ENCODE data around the gene RBCK1.
A peak's percentile ranks its signal among the peaks of the same experiment; 100 is the strongest.
"Not testable (repeated sequence)": the region's sequence is repeated elsewhere in the genome, so short reads cannot be mapped to it uniquely, and the experiment has no call there.

RBCK1 gene

GRCh38 chr20:475463-476357, 67.6 kb downstream of the RBCK1 start:
- Histone ChIP-seq H3K27me3 (ENCODE audit: insufficient read depth, poor library complexity, severe bottlenecking) (no peaks in the 10 kb centered on the region), H3K9me3 (ENCODE audit: severe bottlenecking) (peaks cover 2% of the 10 kb centered on the region), H3K4me3 (ENCODE audit: severe bottlenecking) (no peak overlapping the region), H3K27ac (ENCODE audit: poor library complexity, severe bottlenecking) (no peak overlapping the region), H3K4me1 (ENCODE audit: insufficient read depth, poor library complexity, severe bottlenecking) (no peaks in the 10 kb centered on the region), H3K36me3 (ENCODE audit: low read depth) (peaks cover 36% of the 10 kb centered on the region)
- DNase-seq (ENCODE audit: low spot score) (no peak), ATAC-seq (ENCODE audit: low read depth) (no peak)
- TF ChIP-seq CTCF (IDR thresholded peaks at IDR 0.05; ENCODE audit: poor library complexity, severe bottlenecking), result no peak

- ATAC-seq (ENCODE audit: low read depth), result peak; percentile 52; the same call in 2 of the 3 replicates
Observed at GRCh38 chr20:476561-477249, 68.6 kb downstream of the RBCK1 start.

GRCh38 chr20:478010-478948, 70.2 kb downstream of the RBCK1 start:
- Histone ChIP-seq H3K4me3 (ENCODE audit: severe bottlenecking) (no peak overlapping the region), H3K9me3 (ENCODE audit: severe bottlenecking) (no peaks in the 10 kb centered on the region), H3K27me3 (ENCODE audit: insufficient read depth, poor library complexity, severe bottlenecking) (no peaks in the 10 kb centered on the region), H3K36me3 (ENCODE audit: low read depth) (peaks cover 57% of the 10 kb centered on the region), H3K4me1 (ENCODE audit: insufficient read depth, poor library complexity, severe bottlenecking) (no peaks in the 10 kb centered on the region), H3K27ac (ENCODE audit: poor library complexity, severe bottlenecking) (no peak overlapping the region)
- no peak for TF ChIP-seq CTCF (IDR thresholded peaks at IDR 0.05; ENCODE audit: poor library complexity, severe bottlenecking)
- DNase-seq (ENCODE audit: low spot score) (no peak), ATAC-seq (ENCODE audit: low read depth) (no peak)

More at GRCh38 chr20:476561-477249, 68.6 kb downstream of the RBCK1 start:
- DNase-seq (ENCODE audit: low spot score); H3K27ac ChIP-seq (ENCODE audit: poor library complexity, severe bottlenecking); H3K27me3 ChIP-seq (ENCODE audit: insufficient read depth, poor library complexity, severe bottlenecking); H3K4me3 ChIP-seq (ENCODE audit: severe bottlenecking); H3K9me3 ChIP-seq (ENCODE audit: severe bottlenecking); H3K4me1 ChIP-seq (ENCODE audit: insufficient read depth, poor library complexity, severe bottlenecking): not testable (repeated sequence)
- H3K36me3 ChIP-seq (ENCODE audit: low read depth), result peaks cover 41% of the 10 kb centered on the region

GRCh38 chr20:478949-479429, 70.9 kb downstream of the RBCK1 start:
- Histone ChIP-seq H3K27ac (ENCODE audit: poor library complexity, severe bottlenecking) (no peak overlapping the region), H3K36me3 (ENCODE audit: low read depth) (peaks cover 64% of the 10 kb centered on the region), H3K4me3 (ENCODE audit: severe bottlenecking) (no peak overlapping the region), H3K4me1 (ENCODE audit: insufficient read depth, poor library complexity, severe bottlenecking) (no peaks in the 10 kb centered on the region), H3K9me3 (ENCODE audit: severe bottlenecking) (no peaks in the 10 kb centered on the region), H3K27me3 (ENCODE audit: insufficient read depth, poor library complexity, severe bottlenecking) (no peaks in the 10 kb centered on the region)
- DNase-seq (ENCODE audit: low spot score) (no peak), ATAC-seq (ENCODE audit: low read depth) (peak; percentile 55)
- peak; percentile 88 for TF ChIP-seq CTCF (IDR thresholded peaks at IDR 0.05; ENCODE audit: poor library complexity, severe bottlenecking)

GRCh38 chr20:479487-479886, 71.4 kb downstream of the RBCK1 start:
- Histone ChIP-seq H3K36me3 (ENCODE audit: low read depth) (peaks cover 69% of the 10 kb centered on the region), H3K4me3 (ENCODE audit: severe bottlenecking) (no peak overlapping the region), H3K27ac (ENCODE audit: poor library complexity, severe bottlenecking) (no peak overlapping the region), H3K27me3 (ENCODE audit: insufficient read depth, poor library complexity, severe bottlenecking) (no peaks in the 10 kb centered on the region), H3K9me3 (ENCODE audit: severe bottlenecking) (no peaks in the 10 kb centered on the region), H3K4me1 (ENCODE audit: insufficient read depth, poor library complexity, severe bottlenecking) (no peaks in the 10 kb centered on the region)
- DNase-seq (ENCODE audit: low spot score), result no peak
- ATAC-seq (ENCODE audit: low read depth), result no peak
- TF ChIP-seq CTCF (IDR thresholded peaks at IDR 0.05; ENCODE audit: poor library complexity, severe bottlenecking), result no peak

Data from RWPE2 (cell line).